HCEC 1CT (cell line): ENCODE measurements around the gene CHCHD3.
"Not testable (repeated sequence)": the region's sequence is repeated elsewhere in the genome, so short reads cannot be mapped to it uniquely, and the experiment has no call there.

ENCODE experiments used
- DNase-seq: peaks from one replicate; pipeline ENCODE4 v3.0.0-alpha.2; 2017

The CHCHD3 gene

GRCh38 chr7:132895231-132895630 lies 186.7 kb downstream of the CHCHD3 start:
- no peak for DNase-seq

- DNase-seq, result no peak
Measured at GRCh38 chr7:132893560-132893959, 188.3 kb downstream of the CHCHD3 start.

- not testable (repeated sequence) for DNase-seq
Measured at GRCh38 chr7:132892744-132893143, 189.1 kb downstream of the CHCHD3 start.

GRCh38 chr7:132891554-132891953 lies 190.3 kb downstream of the CHCHD3 start:
- no peak for DNase-seq

GRCh38 chr7:132882714-132883428 lies 199.0 kb downstream of the CHCHD3 start:
- no peak for DNase-seq

GRCh38 chr7:132881317-132881716 lies 200.6 kb downstream of the CHCHD3 start:
- DNase-seq, result no peak

GRCh38 chr7:132879579-132879978 lies 202.3 kb downstream of the CHCHD3 start:
- no peak for DNase-seq

- DNase-seq, result no peak
Measured at GRCh38 chr7:132878204-132878919, 203.5 kb downstream of the CHCHD3 start.

- no peak for DNase-seq
Measured at GRCh38 chr7:132877573-132877972, 204.3 kb downstream of the CHCHD3 start.

- DNase-seq, result no peak
Measured at GRCh38 chr7:132876576-132876975, 205.3 kb downstream of the CHCHD3 start.

- no peak for DNase-seq
Measured at GRCh38 chr7:132872034-132872433, 209.9 kb downstream of the CHCHD3 start.

- DNase-seq, result no peak
Measured at GRCh38 chr7:132871419-132871818, 210.5 kb downstream of the CHCHD3 start.

- DNase-seq, result no peak
Measured at GRCh38 chr7:132869166-132869861, 212.6 kb downstream of the CHCHD3 start.

- DNase-seq, result no peak
Measured at GRCh38 chr7:132866551-132866950, 215.3 kb downstream of the CHCHD3 start.

GRCh38 chr7:132866144-132866531 lies 215.8 kb downstream of the CHCHD3 start:
- DNase-seq, result no peak

GRCh38 chr7:132865366-132866143 lies 216.3 kb downstream of the CHCHD3 start:
- DNase-seq, result no peak

GRCh38 chr7:132861940-132862554 lies 219.8 kb downstream of the CHCHD3 start:
- no peak for DNase-seq

GRCh38 chr7:132861424-132861823 lies 220.5 kb downstream of the CHCHD3 start:
- no peak for DNase-seq

- no peak for DNase-seq
Measured at GRCh38 chr7:132859199-132859598, 222.7 kb downstream of the CHCHD3 start.

- no peak for DNase-seq
Measured at GRCh38 chr7:132858760-132859159, 223.1 kb downstream of the CHCHD3 start.

- DNase-seq, result no peak
Measured at GRCh38 chr7:132858251-132858650, 223.6 kb downstream of the CHCHD3 start.

GRCh38 chr7:132857703-132858102 lies 224.2 kb downstream of the CHCHD3 start:
- no peak for DNase-seq

- DNase-seq, result no peak
Measured at GRCh38 chr7:132857031-132857430, 224.9 kb downstream of the CHCHD3 start.
